Psoas muscle (tissue), 8 donors: Measurements from ENCODE around the gene NMUR2. TPM values are rescaled to one million over a fixed set of nuclear protein-coding genes. Genes with fewer than 3 reads are reported as not detected.

Source experiments
- ATAC-seq, 4 donors: fragments of 200-7000 bp; cut with Tn5 transposase; one replicate each; pipeline ENCODE4 v1.9.1; 2020; ENCODE audit warnings: moderate library complexity in 3 of 4, mild to moderate bottlenecking in 2 of 4
- DNase-seq, 2 donors: peaks; one replicate each; pipeline ENCODE4 v3.0.0-alpha.2; 2020
- H3K27ac ChIP-seq: fragments of 200-600 bp; one replicate; pipeline ENCODE4 v1.8.0; 2022
- H3K27me3 ChIP-seq, 3 donors: fragments of 200-600 bp in 1 of 3; one replicate each; pipeline versions ENCODE4 v1.6.1 to v1.8.0; 2013 to 2022; ENCODE audit warnings: low read length in 2 of 3, mild to moderate bottlenecking in 2 of 3, moderate library complexity in 1 of 3; ENCODE audit not compliant: insufficient read depth in 3 of 3
- H3K36me3 ChIP-seq, 2 donors: fragments of 200-600 bp in 1 of 2; one replicate each; pipeline versions ENCODE4 v1.6.1 to v1.8.0; 2013 to 2022; ENCODE audit warnings: low read depth in 1 of 2, mild to moderate bottlenecking in 1 of 2, moderate library complexity in 1 of 2; ENCODE audit not compliant: insufficient read depth in 1 of 2
- H3K4me1 ChIP-seq: fragments of 200-600 bp; one replicate; pipeline ENCODE4 v1.8.0; 2022
- H3K4me3 ChIP-seq: fragments of 200-600 bp; one replicate; pipeline ENCODE4 v1.8.0; 2022; ENCODE audit warnings: mild to moderate bottlenecking
- H3K9me3 ChIP-seq: fragments of 200-600 bp; one replicate; pipeline ENCODE4 v1.8.0; 2022
- WGBS, 3 donors: extraction: QIAGEN DNeasy Blood & Tissue Kit; methylation state at CpG; one replicate each; pipeline versions ENCODE4 v1.1.6 to v1.1.7; 2013; 5-methylcytosine and 5-hydroxymethylcytosine counted together
- intact Hi-C, 2 donors: fragments of 100-400 bp; cut with DNase I; formaldehyde crosslinking; loops; one replicate each; pipeline versions ENCODE4 v1.11.0 to v1.14.2; 2022
- polyA plus RNA-seq, 3 donors: library from polyadenylated mRNA; stranded (reverse); fragments of 200-250 nt; gene quantifications; one replicate each; pipeline ENCODE4 v1.2.3, GENCODE V29; 2013
- total RNA-seq, 4 donors: library from RNA; stranded (reverse); fragmentation: NEBNext Ultra II Directional in 2 of 4; extraction: Animal tissue kit (Norgen Biotek cat#: 25700) in 2 of 4; gene quantifications; one replicate each; pipeline versions ENCODE4 v1.2.1 to v1.2.4, GENCODE V29; 2021 to 2023
- TF ChIP-seq, protein P1 (sequence below): fragments of 200-600 bp; IDR thresholded peaks from one replicate; pipeline ENCODE4 v1.8.0; 2022; ENCODE audit warnings: antibody characterized with exemption
- donor health status: healthy with polysubstance abuse.
- donor health status: DM: no; HTN: no; CAD: no; lungs with moderate emphysema.
- donor health status: Bipolar disorder and iron deficiency.
- donor health status: healthy.
- donor health status: DM: yes; HTN: yes; CAD: no.
- donor health status: DM: no; HTN: no; CAD: no.
- donor health status: DM: no; HTN: no; CAD: no.
- donor health status: DM: yes; HTN: yes; CAD: no.

NMUR2 gene
- total and polyA plus RNA-seq, 7 donors, result not detected

DNA sequence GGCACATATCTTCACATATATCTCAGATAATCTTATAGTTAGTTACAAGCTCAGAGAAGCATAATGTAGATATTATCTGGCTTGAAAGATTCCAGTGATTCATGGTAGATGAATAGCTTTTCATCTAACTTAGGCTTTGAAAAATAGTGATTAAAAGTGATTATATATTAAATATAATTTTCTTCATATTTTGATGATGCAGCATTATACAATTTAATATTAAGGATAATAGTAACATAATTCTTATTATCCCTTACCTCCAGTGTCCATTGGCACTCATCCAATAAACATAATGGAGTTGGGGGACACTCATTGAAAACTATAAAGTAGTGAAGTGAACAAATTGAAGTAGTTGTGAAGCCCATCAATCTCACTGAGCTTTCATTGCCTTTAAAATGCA lies 35.8 kb downstream of the NMUR2 start:
- Histone ChIP-seq H3K27ac (no peak overlapping the region), H3K4me1 (no peaks in the 10 kb centered on the region), H3K4me3 (no peak overlapping the region), H3K27me3 (peaks cover 0 to 4% (median 0%) of the 10 kb centered on the region in 3 donors), H3K36me3 (no peaks in the 10 kb centered on the region), H3K9me3 (no peaks in the 10 kb centered on the region)
- TF ChIP-seq, protein P1, sequence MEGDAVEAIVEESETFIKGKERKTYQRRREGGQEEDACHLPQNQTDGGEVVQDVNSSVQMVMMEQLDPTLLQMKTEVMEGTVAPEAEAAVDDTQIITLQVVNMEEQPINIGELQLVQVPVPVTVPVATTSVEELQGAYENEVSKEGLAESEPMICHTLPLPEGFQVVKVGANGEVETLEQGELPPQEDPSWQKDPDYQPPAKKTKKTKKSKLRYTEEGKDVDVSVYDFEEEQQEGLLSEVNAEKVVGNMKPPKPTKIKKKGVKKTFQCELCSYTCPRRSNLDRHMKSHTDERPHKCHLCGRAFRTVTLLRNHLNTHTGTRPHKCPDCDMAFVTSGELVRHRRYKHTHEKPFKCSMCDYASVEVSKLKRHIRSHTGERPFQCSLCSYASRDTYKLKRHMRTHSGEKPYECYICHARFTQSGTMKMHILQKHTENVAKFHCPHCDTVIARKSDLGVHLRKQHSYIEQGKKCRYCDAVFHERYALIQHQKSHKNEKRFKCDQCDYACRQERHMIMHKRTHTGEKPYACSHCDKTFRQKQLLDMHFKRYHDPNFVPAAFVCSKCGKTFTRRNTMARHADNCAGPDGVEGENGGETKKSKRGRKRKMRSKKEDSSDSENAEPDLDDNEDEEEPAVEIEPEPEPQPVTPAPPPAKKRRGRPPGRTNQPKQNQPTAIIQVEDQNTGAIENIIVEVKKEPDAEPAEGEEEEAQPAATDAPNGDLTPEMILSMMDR, result no peak
- intact Hi-C loops, result no loop called here
- DNase-seq (no peak), ATAC-seq (no peak)

DNA sequence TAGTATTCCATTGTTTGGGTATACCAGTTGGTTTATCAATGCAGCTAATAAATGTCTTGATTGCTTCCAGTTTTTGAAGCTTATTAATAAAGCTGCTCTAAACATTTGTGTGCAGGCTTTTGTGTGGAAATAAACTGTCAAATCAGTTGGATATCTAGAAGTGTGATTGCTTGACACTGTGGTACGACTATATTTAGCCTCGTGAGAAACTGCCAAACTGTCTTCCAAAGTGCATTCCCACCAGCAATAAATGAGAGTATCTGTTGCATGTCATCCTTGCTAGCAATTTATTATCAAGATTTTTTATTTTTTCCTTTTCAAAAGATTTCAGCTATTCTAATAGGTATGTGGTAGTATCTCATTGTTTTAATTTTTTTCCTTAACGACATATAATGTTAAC lies 37.5 kb downstream of the NMUR2 start:
- Histone ChIP-seq H3K27me3 (no peaks in the 10 kb centered on the region), H3K4me1 (no peaks in the 10 kb centered on the region), H3K4me3 (no peak overlapping the region), H3K9me3 (no peaks in the 10 kb centered on the region), H3K36me3 (no peaks in the 10 kb centered on the region), H3K27ac (no peak overlapping the region)
- intact Hi-C loops, result no loop called here
- ATAC-seq, result no peak
- 55 to 85% (median 63%) methylated on average over 3 of the region's 3 CpGs for WGBS, 3 donors
- TF ChIP-seq, protein P1, result no peak
- DNase-seq, result no peak

DNA sequence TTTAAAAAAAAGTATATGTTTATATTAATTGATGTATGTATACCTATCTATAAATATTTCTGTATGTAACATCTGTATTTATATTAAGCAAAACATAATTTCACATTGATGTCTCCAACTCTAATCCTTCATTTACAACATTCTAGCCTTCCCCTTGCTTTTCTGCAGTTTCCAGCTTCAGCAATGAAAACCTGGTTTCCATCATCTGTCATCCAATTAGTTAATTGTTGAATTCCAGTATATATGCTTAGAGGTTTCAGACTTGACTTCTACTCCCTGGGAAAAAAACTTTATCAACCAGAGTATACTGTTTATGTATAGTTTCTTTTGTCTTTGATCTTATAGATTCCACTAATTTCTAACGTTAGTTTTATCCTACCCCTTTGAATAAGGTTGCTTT lies 38.4 kb downstream of the NMUR2 start:
- no peak overlapping the region for H3K4me3 ChIP-seq
- TF ChIP-seq, protein P1, result no peak
- DNase-seq (no peak), ATAC-seq (no peak)
- no peaks in the 10 kb centered on the region for H3K4me1 ChIP-seq
- WGBS, 3 donors, result 54 to 71% (median 68%) methylated on average over 1 of the region's 1 CpG
- H3K36me3 ChIP-seq, result no peaks in the 10 kb centered on the region
- no peaks in the 10 kb centered on the region for H3K27me3 ChIP-seq
- no peak overlapping the region for H3K27ac ChIP-seq
- no peaks in the 10 kb centered on the region for H3K9me3 ChIP-seq
- intact Hi-C loops, result no loop called here

DNA sequence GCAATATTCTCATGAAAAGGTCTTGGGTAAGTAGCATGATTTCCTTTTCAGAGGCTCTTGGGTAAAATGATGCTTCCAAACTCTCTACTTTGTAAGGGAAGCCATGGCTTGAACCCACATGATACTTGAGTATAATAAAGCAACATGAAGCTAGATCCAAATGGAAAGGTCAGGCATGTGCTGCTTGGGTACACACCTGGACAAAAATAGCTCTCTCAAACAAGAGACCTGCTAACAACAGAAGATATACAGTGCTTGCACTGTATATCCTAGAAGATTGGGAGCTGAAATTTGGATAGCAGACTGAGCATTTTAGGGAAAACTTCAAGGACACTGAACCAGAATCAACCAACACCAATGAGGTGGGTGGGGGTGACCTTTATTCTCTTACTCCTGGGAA lies 40.2 kb downstream of the NMUR2 start:
- no peaks in the 10 kb centered on the region for H3K9me3 ChIP-seq
- H3K36me3 ChIP-seq, result no peaks in the 10 kb centered on the region
- H3K27ac ChIP-seq, result no peak overlapping the region
- intact Hi-C loops, result no loop called here
- no peaks in the 10 kb centered on the region for H3K27me3 ChIP-seq
- H3K4me1 ChIP-seq, result no peaks in the 10 kb centered on the region
- TF ChIP-seq, protein P1, result no peak
- DNase-seq (no peak), ATAC-seq (no peak)
- no peak overlapping the region for H3K4me3 ChIP-seq

DNA sequence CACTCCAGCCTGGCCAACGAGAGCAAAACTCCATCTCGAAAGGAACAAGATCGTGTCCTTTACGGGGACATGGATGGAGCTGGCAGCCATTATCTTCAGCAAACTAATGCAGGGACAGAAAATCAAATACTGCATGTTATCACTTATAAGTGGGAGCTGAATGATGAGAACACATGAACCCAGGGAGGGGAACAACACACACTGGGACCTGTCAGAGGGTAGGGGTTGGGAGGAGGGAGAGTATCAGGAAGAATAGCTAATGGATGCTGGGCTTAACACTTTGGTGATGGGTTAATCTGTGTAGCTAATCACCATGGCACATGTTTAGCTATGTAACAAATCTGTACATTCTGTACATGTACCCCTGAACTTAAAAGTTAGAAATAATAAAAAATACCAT lies 40.9 kb downstream of the NMUR2 start:
- no peaks in the 10 kb centered on the region for H3K36me3 ChIP-seq
- TF ChIP-seq, protein P1, result no peak
- H3K4me1 ChIP-seq, result no peaks in the 10 kb centered on the region
- no peaks in the 10 kb centered on the region for H3K9me3 ChIP-seq
- H3K27ac ChIP-seq, result no peak overlapping the region
- intact Hi-C loops, result no loop called here
- H3K4me3 ChIP-seq, result no peak overlapping the region
- ATAC-seq, result no peak
- H3K27me3 ChIP-seq, result no peaks in the 10 kb centered on the region
- WGBS, 3 donors, result 77 to 83% (median 79%) methylated on average over 4 of the region's 4 CpGs
- no peak for DNase-seq
